ENCODE data around the gene XRN2. TPM values are rescaled to one million over a fixed set of nuclear protein-coding genes. Genes with fewer than 3 reads are reported as not detected.

XRN2 gene
- total and polyA plus RNA-seq, 2 donors (not counting 1 experiment from before 2014, with no cell fraction given), result 19.0 to 46.2 TPM

- POLR2A ChIA-PET, result no interaction called here
- Mint-ChIP-seq H3K4me1 (no peaks in the 10 kb centered on the region), H3K27ac (no peak overlapping the region), H3K9me3 (ENCODE audit: insufficient read depth) (no peaks in the 10 kb centered on the region), H3K27me3 (peaks cover 44% of the 10 kb centered on the region), H3K4me3 (no peak overlapping the region)
- H2AFZ ChIP-seq (ENCODE audit: insufficient read depth, low read depth, low read length, poor library complexity, severe bottlenecking), result no peak overlapping the region
- no peaks in the 10 kb centered on the region for H3K36me3 ChIP-seq (replicated peaks in 1 of 2; ENCODE audit: control extremely low read depth in 1 of 2, control insufficient read depth in 1 of 2, extremely low read depth in 1 of 2, insufficient read depth in 2 of 2, low read length in 1 of 2)
- no peaks in the 10 kb centered on the region for H3K79me2 ChIP-seq (ENCODE audit: control insufficient read depth, insufficient read depth, low read length)
- no peak for TF ChIP-seq CTCF (IDR thresholded peaks at IDR 0.05)
- TF ChIP-seq EZH2 (IDR thresholded peaks at IDR 0.05; ENCODE audit: borderline replicate concordance, insufficient read depth, low read depth, low read length, poor library complexity, severe bottlenecking), result no peak
- H3K4me2 ChIP-seq (replicated peaks; ENCODE audit: low read depth, low read length, poor library complexity, severe bottlenecking), result no peak overlapping the region
- no peaks in the 10 kb centered on the region for H3K4me1 ChIP-seq (ENCODE audit: control insufficient read depth in 2 of 2, insufficient read depth in 2 of 2, low read length in 2 of 2)
- no peak for ATAC-seq (ENCODE audit: low read depth)
- intact Hi-C loops (cut with micrococcal nuclease), result no loop called here
- CTCF ChIA-PET, result no interaction called here
- H3K9me3 ChIP-seq (ENCODE audit: control extremely low read depth in 1 of 3, control insufficient read depth in 2 of 3, insufficient read depth in 1 of 3, low read length in 2 of 3), result no peaks in the 10 kb centered on the region
- no peak overlapping the region for H3K4me3 ChIP-seq (ENCODE audit: control extremely low read depth in 1 of 5, extremely low read depth in 1 of 5, insufficient read depth in 1 of 5, low read depth in 2 of 5, low read length in 4 of 5)
- H4K20me1 ChIP-seq (ENCODE audit: control insufficient read depth, insufficient read depth, low read length, poor library complexity, severe bottlenecking), result no peaks in the 10 kb centered on the region
- H3K27ac ChIP-seq (ENCODE audit: low read length in 2 of 2), result no peak overlapping the region
- WGBS (ENCODE audit: insufficient coverage), result 30% methylated on average over 2 of the region's 3 CpGs
- H3K27me3 ChIP-seq (replicated peaks in 1 of 4; ENCODE audit: control extremely low read depth in 1 of 4, control insufficient read depth in 3 of 4, insufficient read depth in 4 of 4, low read length in 3 of 4), result peaks cover 0 to 3% (median 1%) of the 10 kb centered on the region in 4 experiments
- no peak for DNase-seq
- H3K9ac ChIP-seq (ENCODE audit: low read length), result no peak overlapping the region
These were observed 132.4 kb downstream of the XRN2 start for GRCh38 chr20:21435576-21435975.

GRCh38 chr20:21436205-21436604, 133.1 kb downstream of the XRN2 start:
- intact Hi-C loops (cut with micrococcal nuclease), result no loop called here
- Histone ChIP-seq H3K9me3 (ENCODE audit: control extremely low read depth in 1 of 3, control insufficient read depth in 2 of 3, insufficient read depth in 1 of 3, low read length in 2 of 3) (no peaks in the 10 kb centered on the region), H3K4me2 (replicated peaks; ENCODE audit: low read depth, low read length, poor library complexity, severe bottlenecking) (no peak overlapping the region), H3K27me3 (replicated peaks in 1 of 4; ENCODE audit: control extremely low read depth in 1 of 4, control insufficient read depth in 3 of 4, insufficient read depth in 4 of 4, low read length in 3 of 4) (peaks cover 0 to 2% (median 1%) of the 10 kb centered on the region in 4 experiments), H3K9ac (ENCODE audit: low read length) (no peak overlapping the region), H3K79me2 (ENCODE audit: control insufficient read depth, insufficient read depth, low read length) (no peaks in the 10 kb centered on the region), H3K4me1 (ENCODE audit: control insufficient read depth in 2 of 2, insufficient read depth in 2 of 2, low read length in 2 of 2) (no peaks in the 10 kb centered on the region), H3K4me3 (ENCODE audit: control extremely low read depth in 1 of 5, extremely low read depth in 1 of 5, insufficient read depth in 1 of 5, low read depth in 2 of 5, low read length in 4 of 5) (no peak overlapping the region), H3K36me3 (replicated peaks in 1 of 2; ENCODE audit: control extremely low read depth in 1 of 2, control insufficient read depth in 1 of 2, extremely low read depth in 1 of 2, insufficient read depth in 2 of 2, low read length in 1 of 2) (no peaks in the 10 kb centered on the region), H2AFZ (ENCODE audit: insufficient read depth, low read depth, low read length, poor library complexity, severe bottlenecking) (no peak overlapping the region), H4K20me1 (ENCODE audit: control insufficient read depth, insufficient read depth, low read length, poor library complexity, severe bottlenecking) (no peaks in the 10 kb centered on the region), H3K27ac (ENCODE audit: low read length in 2 of 2) (no peak overlapping the region)
- no peak for TF ChIP-seq CTCF (IDR thresholded peaks at IDR 0.05)
- no peak for TF ChIP-seq EZH2 (IDR thresholded peaks at IDR 0.05; ENCODE audit: borderline replicate concordance, insufficient read depth, low read depth, low read length, poor library complexity, severe bottlenecking)
- peaks cover 43% of the 10 kb centered on the region for H3K27me3 Mint-ChIP-seq
- H3K27ac Mint-ChIP-seq, result no peak overlapping the region
- no peaks in the 10 kb centered on the region for H3K4me1 Mint-ChIP-seq
- CTCF ChIA-PET, result no interaction called here
- DNase-seq (no peak), ATAC-seq (ENCODE audit: low read depth) (no peak)
- 67% methylated on average over 2 of the region's 4 CpGs for WGBS (ENCODE audit: insufficient coverage)
- no peaks in the 10 kb centered on the region for H3K9me3 Mint-ChIP-seq (ENCODE audit: insufficient read depth)
- POLR2A ChIA-PET, result no interaction called here
- H3K4me3 Mint-ChIP-seq, result no peak overlapping the region
